Stimulated activated naive CD4-positive, alpha-beta T cell treated with Interleukin-2 at 50 U/mL for 16 hours (primary cell): ENCODE measurements around the gene ANO2.

ENCODE experiments used
- DNase-seq: peaks from one replicate; lab custom pipeline; 2025; lab: John Stamatoyannopoulos, UW

Gene ANO2

DNA sequence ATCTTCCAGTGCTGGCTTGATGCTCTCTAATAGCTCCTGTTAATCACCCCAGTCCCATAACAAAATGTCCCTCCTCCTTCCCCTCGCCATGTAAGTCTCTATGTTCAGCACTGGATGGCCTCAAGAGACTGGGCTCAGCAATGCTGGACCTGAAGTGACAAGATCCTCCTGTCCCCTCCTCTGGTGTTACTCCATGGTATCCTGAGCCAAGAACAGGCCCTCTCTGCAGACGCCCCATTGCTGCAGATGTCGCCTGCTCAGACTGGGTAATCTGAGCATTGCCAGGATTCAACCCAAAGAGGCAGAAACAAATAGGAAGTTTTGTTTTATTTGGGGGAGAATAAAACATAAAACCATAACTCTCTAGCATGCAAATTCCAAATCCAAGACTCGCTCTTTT is 363.4 kb downstream of the ANO2 start:
- DNase-seq = no peak

- DNase-seq = no peak
These were observed 364.0 kb downstream of the ANO2 start for GRCh38 chr12:5581019-5581418.

DNA sequence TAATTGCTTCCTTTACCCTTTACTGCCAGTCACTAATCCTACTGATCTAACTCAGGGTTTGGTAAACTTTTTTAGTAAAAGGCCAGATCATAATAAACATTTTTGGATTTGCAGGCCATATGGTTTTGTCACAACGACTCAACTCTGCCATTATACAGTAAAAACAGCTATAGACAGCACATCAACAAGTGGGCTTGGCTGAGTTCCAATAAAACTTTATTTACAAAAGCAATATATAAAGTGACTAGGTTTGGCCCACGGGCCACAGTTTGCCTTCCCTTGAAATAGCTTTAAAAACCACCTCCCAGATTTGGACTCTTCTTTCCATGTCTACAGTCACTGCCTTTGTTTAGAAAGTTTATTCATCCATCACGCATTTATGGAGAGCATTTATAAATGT is 366.3 kb downstream of the ANO2 start:
- DNase-seq = no peak

- DNase-seq = no peak
These were observed 367.3 kb downstream of the ANO2 start for GRCh38 chr12:5577741-5578140.

DNA sequence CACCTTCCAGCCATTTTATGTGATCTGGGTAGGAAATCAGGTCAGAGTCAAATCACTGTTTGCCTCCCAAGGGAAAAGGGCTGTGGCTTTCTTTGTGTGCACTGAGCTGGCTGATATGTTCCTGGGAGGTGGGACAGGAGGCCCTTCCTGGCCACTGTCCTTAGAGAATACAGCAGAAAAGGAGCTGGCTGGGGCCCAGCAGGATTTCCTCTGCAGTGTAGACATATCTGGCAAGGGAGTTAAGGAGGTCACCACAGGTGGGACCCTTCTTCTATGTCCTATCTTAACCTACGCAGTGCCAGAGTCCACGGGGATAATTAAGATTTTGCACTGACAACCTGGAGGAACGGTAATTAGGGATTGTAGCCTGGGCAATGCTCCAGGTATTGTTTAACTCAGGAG is 367.8 kb downstream of the ANO2 start:
- no peak for DNase-seq

DNA sequence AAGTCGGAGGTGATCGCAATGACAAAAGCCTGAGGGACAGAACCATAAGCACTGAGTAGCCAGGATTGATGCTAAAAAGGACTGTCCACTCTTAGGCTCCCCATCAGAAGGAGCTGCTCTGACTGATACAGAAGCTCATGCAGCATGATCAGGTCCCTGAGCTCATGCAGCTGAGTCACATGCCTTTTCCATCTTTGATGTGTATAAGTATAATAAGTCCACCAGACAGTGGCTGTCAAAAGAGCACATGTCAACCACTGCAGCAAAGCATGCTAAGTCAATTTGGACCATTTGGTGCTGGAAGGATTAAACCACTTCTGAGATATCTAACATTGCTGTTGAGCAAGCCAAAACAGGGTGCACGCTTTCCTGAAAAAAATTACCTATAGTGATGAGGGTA is 369.1 kb downstream of the ANO2 start:
- no peak for DNase-seq

DNA sequence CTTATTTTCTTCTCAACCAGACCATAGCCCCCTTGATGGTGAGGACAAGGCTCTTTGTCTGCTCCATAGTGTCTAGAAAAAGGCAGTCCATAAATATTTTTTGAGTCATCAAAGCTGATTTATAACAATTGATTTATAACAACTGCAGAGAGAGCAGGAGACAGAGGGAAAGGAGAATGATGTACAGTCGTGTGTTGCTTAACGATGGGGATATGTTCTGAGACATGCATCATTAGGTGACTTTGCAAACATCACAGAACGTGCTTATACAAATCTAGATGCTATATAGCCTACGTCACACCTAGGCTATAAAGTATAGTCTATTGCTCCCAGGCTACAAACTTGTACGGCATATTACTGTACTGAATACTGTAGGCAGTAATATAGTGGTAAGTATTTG is 369.8 kb downstream of the ANO2 start:
- no peak for DNase-seq

GRCh38 chr12:5573390-5573789 is 371.7 kb downstream of the ANO2 start:
- DNase-seq = no peak

- DNase-seq = no peak
These were observed 373.9 kb downstream of the ANO2 start for GRCh38 chr12:5571115-5571514.

DNA sequence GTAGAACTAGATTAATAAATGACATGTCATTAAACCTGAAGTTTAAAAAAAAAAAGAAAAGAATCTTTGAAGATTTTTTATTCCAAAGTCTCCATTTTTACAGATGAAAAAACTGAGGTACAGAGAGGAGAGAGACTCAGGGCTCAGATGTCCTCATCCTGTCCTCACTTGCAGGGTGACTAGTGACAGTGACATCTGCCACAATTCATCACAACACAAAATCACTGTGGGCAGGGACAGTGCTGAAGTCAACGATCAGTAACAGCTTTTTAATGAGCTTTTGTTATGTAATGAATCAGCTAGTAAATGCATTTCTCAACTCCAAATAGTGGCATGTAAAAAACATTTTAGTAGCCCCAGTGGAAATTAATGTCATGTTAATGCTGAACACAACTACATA is 374.6 kb downstream of the ANO2 start:
- no peak for DNase-seq

DNA sequence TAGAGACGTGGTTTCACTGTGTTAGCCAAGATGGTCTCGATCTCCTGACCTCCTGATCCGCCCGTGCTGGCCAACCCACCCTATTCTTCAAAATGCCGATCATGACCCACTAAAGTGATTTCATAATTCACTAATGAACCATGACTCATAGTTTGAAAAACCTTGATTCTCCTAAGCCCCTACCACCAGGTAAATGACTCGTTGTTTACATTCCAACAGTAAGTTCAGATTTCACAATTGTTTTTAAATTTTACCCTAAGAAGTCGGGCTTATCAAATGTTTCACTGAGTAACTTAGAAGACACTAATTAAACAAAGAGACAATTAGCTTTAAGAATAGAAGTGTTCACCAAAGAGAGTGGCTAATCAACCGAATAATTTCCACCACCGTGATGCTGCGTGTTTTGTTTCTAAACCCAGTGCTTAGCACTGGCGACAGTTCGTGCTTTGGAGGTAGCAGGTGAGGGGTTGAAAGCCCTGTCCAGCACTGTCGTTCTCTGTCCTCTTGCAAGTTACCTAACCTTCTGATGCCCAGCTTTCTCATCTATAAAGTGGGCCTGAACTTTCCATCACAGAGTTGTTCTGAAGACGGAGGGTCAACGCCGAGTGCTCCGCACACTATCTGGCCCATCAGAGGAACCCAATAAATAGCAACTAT is 376.6 kb downstream of the ANO2 start:
- no peak for DNase-seq

DNA sequence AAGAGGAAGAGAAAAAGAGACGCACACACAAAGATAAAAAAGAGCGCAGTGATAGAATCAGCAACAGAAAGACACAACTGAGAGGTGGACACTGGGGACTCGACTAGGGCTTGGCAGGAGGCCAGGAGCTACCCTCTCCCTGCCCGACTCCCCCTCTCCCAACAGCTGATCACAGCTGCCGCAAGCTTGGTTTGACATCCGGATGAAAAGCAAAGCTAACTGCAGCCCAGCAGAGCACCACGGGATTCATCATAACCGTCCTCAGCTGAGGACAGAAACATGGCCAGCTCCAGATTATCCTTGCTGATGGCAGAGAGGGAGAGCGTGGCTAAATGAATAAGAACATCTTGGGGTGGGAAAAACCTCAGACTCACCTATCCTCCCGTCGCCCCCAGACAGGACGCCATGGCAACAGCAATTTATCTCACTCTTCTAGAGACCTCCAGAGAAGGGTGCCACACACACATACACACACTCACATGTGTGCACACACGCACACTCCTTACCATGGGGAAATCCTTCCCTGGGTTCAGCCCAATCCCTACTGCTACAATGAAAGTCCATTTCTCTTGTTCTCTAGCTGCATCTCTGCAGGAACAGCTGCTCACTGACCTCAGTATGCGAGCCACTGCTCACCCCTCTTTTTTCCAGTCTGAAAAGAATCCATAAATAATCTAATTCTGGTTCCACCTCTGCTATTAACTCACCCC is 377.9 kb downstream of the ANO2 start:
- DNase-seq = no peak

GRCh38 chr12:5565933-5566599 is 379.0 kb downstream of the ANO2 start:
- no peak for DNase-seq

GRCh38 chr12:5562581-5562980 is 382.5 kb downstream of the ANO2 start:
- DNase-seq = no peak

DNA sequence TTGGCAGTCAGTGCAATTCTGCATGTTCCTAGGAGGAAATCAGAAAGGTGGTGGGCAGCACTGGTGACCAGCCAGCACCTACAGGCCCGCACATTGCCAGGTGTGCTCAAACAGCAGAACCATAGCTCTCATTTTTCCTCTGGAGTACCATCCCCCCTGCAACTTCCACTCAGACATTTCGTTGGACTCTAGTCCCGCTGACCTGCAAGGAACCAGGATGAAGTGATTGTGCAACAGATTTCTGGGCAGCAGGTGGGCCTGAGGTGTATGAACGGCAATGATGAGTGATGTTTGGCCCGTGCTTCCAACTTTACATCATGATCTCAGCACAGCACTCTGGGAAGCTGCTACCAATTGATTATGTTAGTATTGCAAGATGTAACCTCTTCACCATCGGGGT is 383.2 kb downstream of the ANO2 start:
- DNase-seq = no peak

GRCh38 chr12:5561057-5561456 is 384.0 kb downstream of the ANO2 start:
- no peak for DNase-seq

DNA sequence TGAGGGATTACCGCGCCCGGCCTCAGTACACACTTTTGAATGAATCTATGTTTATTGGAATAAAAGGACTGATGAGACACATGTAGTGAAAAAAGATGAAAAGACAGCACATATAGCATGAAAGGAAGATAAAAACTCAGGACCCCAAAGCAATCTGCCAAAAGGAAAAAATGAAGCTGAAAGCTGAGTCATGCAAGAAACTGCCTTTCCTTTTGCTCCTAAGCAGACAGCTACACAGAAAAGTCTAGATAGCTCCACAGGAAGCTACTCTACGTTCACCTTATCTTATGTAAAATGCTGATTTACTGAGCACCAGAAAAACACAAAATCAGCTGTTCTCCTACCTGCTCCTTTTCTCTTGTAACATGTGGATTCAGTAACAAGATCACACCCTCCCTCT is 384.8 kb downstream of the ANO2 start:
- DNase-seq = no peak

GRCh38 chr12:5557906-5558305 is 387.2 kb downstream of the ANO2 start:
- DNase-seq = no peak

GRCh38 chr12:5556946-5557673 is 387.9 kb downstream of the ANO2 start:
- DNase-seq = no peak

DNA sequence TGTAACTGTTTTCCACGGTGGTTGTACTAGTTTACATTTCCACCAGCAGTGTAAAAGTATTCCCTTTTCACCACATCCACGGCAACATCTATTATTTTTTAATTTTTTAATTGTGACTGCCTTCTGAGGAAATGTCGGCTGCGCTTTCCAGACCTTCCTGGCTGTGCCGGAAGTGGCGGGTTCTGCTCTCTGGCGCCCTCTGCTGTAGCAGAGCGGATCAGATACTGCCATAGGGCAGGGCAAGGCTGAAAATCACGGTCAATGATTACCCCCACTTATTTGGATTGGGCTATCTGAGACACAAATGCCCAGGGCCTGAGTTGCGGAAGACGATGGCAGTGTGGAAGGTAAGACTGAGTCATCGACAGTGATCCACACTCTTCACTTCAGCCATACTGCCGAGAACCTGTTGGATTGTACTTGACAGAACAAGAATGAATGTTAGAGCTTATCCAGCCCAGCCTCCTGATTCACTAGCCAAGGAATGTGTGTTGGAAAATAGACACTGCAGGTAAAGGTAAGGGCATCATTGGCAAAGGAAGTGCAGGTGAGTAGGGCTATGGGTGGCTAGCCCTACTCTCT is 388.9 kb downstream of the ANO2 start:
- no peak for DNase-seq

GRCh38 chr12:5554711-5555110 is 390.3 kb downstream of the ANO2 start:
- no peak for DNase-seq

DNA sequence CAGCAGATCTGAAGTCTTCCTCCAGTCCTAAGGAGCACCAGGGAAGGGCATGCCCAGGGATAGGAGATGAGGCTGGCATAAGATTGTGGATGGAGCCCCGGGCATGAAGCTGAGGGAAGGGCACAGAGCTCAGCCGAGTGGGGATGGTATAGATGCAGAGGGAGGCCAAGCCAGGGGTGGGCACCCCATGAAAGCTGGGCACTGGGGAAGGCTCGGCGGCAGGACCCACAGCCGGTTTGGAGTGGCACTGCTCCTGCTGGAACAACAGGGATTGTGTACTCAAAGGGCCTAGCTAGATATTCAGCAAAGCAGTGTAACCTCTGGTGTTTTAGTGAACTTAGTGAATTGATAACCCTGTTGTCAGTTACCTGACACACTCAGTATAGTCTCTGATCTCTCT is 396.0 kb downstream of the ANO2 start:
- no peak for DNase-seq
